ENCODE measurements around the gene ANTXR2. TPM values are rescaled to one million over a fixed set of nuclear protein-coding genes. Genes with fewer than 3 reads are reported as not detected.
"Not testable (repeated sequence)": the region's sequence is repeated elsewhere in the genome, so short reads cannot be mapped to it uniquely, and the experiment has no call there.

ANTXR2 gene
- total RNA-seq, 1 experiment from 2014 or later: 10.0 TPM

DNA sequence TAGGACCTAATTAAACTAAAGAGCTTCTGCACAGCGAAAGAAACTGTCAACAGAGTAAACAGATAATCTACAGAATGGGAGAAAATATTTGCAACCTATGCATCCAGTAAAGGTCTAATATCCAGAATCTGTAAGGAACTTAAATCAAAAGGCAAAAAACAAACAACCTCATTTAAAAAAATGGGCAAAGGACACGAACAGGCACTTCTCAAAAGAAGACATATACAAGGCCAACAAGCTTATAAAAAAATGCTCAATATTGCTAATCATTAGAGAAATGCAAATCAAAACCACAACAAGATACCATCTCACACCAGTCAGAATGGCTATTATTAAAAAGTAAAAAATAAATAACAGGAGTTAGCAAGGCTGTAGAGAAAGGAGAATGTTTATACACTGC lies 81.9 kb downstream of the ANTXR2 start:
- DNase-seq (ENCODE audit: low read depth): not testable (repeated sequence)

DNA sequence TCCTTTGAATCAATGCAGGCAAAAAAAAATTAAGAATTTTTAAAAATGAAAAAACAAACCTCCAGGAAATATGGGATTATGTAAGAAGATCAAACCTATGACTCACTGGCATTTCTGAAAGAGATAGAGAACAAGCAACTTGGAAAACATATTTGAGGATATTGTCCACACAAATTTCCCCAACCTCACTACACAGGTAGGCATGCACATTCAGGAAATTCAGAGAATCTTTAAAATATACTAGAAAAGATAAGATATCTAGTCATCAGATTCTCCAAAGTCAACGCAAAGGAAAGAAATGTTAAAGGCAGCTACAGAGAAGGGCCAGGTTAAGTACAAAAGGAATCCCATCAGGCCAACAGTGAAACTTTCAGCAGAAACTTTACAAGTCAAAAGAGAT lies 85.6 kb downstream of the ANTXR2 start:
- no peak for DNase-seq (ENCODE audit: low read depth)

DNA sequence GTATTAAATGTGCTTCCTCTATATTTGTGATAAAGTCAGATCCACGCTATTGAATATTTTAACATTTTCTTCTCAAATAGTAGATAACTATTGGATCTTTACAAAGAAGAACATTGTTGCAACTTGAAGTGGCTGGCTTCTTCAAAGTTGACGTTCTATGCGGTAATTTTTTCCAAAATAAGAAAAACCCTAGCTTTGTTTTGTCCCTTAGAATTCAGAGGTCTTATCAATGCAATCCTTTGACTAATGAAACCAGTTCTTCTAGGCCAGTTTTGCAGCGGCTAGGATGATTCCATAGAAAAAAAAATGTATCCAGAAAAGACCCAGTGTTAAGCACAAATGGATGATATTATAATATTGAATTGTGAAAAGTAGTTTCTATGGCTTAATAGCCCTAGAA lies 89.6 kb downstream of the ANTXR2 start:
- no peak for DNase-seq (ENCODE audit: low read depth)

DNA sequence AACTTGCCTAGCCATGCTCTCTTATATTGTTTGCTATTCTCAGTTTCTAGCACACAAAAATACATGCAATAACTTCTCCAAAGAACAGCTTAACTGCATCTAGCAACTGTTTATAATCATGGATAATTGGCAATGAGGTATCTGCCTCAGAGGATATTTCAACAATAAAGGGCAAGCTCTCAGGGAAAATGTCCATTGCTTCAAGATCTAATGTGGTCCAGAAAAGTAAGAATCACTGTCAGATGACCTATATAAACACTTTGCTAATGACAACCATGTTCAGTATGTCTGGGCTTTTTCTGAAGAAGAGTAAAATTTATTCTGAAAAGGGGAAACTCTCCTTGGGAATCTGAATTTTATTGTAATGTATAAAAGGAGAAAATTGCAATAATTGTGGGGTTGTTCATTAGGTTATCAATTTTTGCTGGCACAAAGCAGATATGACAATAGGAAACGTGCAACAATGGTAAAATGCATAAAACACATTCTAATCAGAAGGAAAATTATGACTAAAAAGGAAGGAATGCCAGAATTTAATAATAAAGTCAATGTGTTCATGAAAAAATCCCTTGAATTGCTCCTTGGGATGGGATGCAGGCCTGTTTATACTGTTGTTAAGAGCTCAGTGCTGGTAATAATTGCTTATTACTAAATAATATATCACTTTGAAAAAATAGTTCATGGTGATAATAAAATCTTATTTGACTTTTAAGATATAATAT lies 90.3 kb downstream of the ANTXR2 start:
- DNase-seq (ENCODE audit: low read depth): no peak

DNA sequence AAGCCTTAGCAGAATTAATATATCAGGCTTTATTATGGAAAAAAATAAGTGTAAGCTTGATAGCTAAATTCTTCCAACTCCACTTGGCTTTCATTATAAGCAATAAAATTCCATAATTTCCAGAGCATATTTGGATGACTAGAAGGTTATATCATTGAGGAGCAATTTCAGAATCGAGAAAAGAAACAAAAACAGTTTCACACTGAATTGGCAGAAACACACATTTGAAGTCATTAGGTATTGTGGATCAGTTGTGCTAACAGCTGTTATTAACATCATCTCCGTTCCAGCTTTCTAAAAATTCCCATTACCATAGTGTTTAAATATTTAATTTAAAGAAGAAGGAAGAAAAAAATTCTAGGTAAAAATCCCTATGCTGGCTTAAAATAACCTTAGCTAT lies 92.6 kb downstream of the ANTXR2 start:
- DNase-seq (ENCODE audit: low read depth): no peak

DNA sequence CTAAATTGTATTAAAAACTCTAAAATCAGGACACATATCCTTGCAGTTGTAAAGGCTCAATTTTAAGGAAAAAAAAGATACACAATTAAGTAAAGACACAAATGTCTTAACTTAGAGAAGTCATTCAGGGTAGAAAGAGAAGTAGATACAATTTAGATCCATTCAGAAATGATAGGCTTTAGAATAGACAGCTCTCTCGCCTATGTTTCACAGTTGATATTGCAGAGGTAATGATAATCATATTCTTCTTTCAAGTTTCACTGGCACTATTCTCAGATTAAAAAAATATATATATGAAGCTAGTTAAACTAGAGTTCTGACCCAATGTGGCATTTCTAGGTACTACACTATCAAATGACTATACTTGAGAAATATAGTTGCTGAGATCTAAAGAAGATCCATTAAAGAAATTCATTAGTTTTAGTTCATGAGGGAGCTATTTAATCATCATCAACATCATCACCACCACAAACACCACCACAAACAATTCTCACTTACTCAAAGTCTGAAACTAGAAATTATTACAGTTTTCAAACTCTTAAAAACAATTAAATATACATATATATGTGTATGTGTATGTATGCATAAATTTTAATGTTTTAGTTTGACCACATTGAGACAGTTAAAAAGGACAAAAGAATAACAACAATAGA lies 93.1 kb downstream of the ANTXR2 start:
- DNase-seq (ENCODE audit: low read depth): no peak

DNA sequence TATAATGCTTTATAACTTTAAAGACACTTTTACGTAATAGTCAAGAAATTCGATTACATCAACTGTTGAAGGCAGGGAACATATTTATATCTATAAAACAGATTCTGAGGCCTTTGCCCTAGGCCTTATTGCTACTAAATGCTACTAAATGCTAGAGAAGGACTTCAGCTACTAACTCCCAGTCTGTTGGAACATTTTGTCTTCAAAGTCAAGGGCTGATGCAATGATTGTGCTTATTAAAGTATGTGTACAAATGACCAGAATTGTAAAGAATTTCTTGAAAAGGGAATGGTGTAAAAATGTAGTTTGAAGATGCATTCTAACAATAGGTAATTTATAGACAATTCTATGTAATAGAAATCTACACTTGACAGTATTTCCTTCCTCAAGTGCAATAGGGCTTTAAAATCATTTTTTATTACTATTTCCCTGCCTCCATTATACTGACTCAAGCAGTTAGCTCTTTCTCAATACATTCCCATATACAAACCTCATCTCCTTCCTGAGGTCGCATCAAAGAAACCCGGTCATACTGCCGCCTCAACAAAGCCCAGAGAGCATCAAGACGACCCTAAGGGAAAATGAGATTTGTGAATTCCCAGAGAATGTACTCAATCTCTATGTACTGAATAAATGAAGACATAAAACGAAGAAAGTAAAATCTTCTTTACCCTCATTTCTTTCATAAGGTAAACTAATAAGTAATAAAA lies 95.7 kb downstream of the ANTXR2 start:
- no peak for DNase-seq (ENCODE audit: low read depth)

DNA sequence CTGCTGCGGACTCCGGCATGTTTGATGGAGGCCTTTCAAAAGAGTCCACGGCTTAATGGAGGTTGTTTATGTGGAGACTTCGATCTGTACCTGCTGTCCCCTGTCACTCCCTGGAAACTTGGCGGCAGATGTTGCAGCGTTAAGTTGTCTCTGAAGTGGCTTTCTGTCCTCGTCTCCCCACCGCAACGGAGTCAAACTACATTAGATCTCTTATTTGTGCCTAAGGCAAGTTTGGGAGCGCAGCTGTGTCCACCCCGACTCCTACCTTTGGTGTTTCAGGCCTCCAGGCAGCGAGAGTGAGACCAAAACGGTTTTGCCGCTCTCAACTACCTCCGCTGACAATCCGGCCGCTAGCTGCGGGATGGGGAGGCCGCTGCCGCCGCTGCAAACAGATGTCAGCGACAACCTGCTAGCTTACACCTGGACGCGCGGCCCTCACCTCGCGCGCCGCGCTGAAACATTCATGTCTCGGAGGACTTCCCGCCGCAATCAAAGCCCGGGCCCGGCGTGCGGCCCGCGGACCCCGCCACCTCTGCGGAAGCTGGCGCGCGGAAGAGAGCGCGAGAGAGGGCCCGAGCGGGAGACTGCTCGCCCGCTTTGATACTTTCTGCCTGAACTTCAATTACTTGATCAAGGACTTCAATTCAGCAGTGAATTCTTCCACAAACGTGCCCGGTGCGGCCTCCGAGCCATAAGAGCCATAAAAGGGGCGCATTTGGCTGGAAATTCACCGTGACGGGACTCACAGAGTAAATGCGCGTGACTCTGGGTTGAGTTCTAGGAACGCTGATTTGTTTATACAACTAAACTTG lies 108.4 kb downstream of the ANTXR2 start:
- DNase-seq (ENCODE audit: low read depth): no peak

DNA sequence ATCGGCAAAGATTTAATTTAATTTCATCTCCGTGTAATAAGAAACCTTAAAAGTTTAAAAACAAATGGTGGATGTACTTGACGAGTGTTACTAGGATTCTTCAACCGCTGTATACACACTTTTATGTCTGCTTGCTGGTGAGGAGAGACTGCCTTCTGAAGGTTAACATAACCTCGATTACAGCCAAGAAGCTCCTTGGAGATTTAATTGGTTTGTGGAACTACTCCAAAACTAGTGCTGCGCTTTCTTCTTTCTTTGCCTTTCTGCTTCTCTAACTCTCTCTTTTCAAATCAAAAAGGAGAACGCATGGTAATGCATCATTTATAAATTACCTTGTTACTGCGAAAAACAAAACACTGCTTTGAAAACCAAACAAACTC lies 109.0 kb downstream of the ANTXR2 start:
- DNase-seq (ENCODE audit: low read depth): no peak

DNA sequence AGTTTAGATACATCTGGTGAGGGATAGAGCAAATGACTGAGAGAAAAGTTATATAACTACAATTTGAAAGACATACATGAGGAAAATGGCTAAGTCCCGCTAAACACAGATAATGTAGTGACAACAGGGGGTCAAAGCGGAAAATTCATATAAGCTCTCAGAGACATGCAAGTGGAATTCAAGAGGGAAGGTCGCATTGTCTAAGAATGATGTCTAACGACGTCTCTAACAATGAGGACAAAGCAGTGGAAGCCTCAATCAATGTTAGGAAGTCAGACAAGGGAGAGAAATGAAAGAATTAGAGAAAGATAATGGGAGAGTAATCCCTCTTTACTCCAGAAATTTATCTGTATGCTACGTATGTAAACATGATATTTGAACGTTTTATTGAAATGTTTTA lies 113.4 kb downstream of the ANTXR2 start:
- DNase-seq (ENCODE audit: low read depth): no peak

DNA sequence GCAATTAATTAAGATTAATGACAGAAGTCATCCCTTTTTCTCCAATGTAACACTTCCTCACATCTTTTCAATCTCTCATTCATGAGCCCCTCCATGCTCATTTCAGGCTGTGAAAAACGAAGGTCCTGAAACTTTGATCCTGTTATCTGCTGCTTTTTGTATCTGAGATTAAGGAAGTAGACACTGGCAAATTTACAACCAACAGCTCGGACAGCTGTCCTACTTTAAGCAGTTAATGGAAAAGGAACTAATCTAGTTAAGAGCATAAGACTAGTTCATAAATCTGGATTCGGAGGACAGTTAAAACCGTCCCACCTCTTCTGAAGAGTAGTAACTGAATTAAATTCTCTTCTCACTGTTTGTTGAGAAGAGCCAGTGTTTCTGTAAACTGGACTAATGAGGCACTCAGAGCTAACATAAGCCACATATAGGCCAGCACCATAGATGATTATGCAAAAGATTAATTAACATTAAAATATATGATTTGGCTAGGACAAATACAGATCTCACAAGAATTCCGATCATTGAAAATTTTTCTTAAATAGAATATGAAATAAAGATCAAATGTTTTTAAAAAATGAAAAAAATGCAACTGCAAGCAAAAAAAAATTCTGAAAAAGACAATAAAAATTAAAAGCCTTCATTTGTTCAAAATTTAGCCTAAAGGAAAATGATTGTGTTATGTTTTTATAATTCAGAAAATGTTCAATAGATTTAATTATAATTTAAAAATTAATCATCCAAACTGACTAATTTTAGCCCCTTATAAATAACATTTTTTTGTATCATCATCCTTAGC lies 114.4 kb downstream of the ANTXR2 start:
- DNase-seq (ENCODE audit: low read depth): no peak

DNA sequence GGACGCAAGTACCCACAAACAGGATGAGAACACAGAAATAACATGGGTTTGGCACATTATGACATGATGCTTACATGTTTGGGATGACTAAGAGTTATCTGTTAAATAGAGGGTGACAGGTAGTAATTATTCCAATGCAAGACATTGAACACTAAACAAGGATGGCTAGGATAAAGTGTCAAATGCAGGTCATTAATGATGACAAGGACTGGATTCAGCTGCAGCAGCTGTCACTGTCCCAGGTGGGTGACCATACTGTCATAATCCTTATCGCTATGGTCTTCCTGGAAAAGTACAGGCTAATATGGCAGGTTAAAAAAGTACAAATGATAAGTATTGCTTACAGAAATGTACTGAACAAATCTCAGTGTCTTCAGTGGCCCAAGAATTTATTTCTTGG lies 123.9 kb downstream of the ANTXR2 start:
- no peak for DNase-seq (ENCODE audit: low read depth)

DNA sequence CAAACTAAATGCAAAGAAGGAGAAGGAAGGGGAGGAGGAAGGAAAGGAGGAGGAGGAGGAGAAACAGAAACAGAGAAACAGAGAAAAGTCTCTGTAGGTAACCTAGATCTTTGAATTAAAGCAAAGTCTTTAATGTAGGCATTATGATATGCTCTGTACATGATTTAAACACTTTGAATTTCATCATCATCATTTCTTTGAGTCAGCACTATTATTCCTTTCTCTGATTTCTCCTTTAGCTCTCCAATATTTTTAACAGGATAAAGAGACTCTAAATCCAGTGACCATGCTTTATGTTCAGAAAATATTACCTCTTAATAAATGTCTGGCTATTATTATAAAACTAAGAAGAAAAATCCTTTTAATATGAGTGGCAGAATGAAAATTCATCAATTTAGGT lies 124.3 kb downstream of the ANTXR2 start:
- no peak for DNase-seq (ENCODE audit: low read depth)

DNA sequence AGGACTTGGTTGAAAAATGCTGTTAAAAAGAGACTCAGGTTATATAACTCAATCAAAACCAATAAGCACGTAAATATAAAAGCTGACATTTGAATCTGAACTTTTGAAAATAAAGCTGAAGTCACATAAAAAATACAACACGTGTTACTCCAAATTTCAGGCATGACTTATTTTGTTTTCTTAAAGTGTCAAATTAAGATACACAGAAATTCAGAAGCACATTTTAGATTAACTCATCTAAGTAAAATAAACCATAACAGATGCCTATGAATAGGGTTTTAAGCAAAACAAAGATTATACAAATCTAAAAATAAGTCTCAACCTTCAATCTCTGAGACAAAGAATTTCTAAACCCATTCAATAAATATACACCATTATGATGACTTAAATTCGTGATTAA lies 124.8 kb downstream of the ANTXR2 start:
- no peak for DNase-seq (ENCODE audit: low read depth)

DNA sequence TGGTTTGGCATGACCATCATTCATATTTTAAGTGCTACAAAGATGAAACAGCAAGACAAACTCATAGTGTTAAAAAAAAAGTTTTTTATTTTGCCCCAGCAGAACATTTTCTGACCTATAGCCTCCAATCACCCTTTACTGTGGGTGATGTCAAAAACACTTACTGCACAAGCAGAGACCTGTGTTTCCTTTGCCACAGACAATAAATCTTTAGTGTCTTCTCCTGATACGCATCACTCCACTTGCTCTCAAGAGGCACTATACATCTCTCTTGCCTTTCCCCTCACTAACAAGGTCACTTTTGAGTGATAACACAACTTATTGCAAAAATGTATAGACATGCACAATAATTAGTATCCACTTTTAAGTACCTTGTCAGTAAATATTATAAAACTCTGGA lies 125.6 kb downstream of the ANTXR2 start:
- no peak for DNase-seq (ENCODE audit: low read depth)

DNA sequence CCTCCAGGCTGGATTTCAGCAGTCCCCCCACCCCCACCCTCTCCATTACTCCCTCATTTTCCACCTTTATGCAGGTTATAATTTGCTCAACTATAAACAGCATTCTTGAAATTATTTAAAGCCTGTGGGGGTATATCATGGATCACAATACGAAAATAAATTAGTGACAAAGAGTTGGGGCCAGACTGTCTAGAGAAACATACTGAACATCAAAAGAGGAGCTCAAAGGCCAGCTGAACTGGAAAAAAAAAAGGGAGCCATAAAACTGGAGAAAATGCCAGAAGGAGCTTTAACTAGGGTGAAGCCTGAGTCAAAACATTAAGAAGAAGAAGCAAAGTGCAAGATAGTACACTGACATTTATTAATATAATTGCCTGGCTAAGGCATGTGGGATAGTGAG lies 137.8 kb downstream of the ANTXR2 start:
- DNase-seq (ENCODE audit: low read depth): no peak

DNA sequence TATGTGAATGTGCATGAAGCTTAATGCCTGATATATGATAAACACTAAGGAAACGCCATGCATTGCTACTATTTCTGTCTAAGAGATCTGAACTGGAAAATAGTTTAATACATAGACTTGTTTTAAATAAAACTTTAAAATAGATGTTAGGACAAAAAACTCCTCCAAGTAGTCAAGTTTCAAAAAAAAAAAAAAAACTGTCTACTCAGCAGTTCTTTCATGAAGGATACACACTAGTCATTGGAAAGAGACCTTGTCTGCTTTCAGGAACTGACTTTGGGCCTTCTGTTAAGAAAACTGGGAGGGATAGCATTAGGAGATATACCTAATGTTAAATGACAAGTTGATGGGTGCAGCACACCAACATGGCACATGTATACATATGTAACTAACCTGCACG lies 138.4 kb downstream of the ANTXR2 start:
- DNase-seq (ENCODE audit: low read depth): no peak

DNA sequence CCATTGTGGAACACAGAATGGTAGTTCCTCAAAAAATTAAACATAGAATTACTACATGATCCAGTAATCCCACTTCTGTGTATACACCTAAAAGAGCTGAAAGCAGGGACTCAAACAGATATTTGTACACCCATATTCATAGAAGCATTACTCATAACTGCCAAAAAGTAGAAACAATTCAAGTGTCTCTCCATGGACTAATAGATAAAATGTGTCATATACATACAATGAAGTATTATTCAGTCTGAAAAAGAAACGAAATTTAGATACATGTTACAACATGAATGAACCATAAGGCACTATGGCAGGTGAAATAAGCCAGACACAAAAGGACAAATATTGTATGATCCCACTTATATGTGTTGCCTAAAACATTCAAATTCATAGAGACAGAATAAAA lies 145.1 kb downstream of the ANTXR2 start:
- no peak for DNase-seq (ENCODE audit: low read depth)

DNA sequence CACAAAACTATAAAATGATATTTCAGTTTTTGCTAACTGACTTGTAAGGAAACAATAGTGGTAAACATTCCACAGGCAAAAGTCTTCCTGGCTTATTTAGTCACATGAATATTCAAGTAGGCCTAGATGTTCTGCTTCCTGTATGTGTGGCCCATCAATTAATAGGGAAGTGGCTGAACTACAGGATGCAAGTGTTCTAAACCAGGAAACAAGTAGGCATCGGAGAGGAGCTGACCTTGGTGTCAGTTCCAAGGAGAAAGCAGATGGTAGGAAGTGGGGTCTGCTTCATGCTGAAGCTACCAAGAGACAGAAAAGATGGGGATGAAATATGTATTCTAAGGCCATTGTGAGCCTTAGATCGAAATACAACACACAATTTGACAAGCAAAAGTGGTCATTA lies 149.7 kb downstream of the ANTXR2 start:
- no peak for DNase-seq (ENCODE audit: low read depth)

DNA sequence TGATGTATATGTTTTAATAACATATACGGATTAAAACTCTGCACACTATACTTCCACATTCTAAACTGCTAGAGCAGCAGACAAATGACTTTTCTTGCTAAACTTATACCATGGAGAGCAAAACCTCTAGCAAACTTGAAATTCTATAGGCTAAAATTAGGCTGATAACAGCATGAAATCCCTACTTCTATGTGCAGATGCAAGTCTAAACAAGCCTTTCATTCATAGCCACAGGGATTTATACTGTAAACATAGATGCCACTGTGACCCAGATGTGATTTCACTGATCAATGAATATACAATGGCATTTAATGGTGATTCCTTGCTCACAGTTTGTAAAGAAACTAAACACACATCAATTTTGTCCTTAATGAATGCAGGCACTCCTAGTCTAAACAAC lies 151.0 kb downstream of the ANTXR2 start:
- DNase-seq (ENCODE audit: low read depth): no peak

DNA sequence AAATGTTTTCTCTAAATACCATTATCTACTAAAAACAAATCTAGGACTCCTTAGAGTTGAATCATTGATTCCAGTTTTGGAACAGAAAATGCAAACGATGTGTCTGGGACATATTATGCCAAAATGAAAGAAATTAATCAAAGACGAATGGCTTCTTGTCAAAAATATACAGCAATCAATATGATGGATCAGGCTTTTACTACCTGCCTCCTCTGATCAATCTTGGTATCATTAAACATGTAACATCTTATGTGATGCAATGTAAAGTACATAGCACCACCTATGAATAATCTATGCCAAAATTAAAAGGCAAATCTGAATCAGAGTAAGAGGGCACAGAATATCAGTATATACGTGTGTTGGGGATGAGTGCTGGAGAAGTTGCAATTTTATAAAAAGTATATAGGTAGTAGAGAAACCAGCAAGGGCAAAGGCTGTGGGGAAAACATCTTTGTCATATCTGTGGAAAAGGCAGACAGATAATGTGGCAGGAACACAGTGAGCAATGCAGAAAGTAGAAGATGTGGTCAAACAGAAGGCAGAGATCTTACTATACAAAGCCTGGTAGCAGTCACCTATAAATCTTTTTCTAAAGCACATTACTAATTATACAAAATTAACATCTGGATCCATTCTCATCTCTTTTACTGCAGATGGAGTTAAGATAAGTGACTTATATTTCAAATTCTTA lies 152.7 kb downstream of the ANTXR2 start:
- no peak for DNase-seq (ENCODE audit: low read depth)
